IMR-90 (cell line): Measurements from ENCODE around the gene CAVIN1. TPM values are rescaled to one million over a fixed set of nuclear protein-coding genes. Genes with fewer than 3 reads are reported as not detected.

ENCODE experiments used
- ATAC-seq: fragments of 200-7000 bp; cut with Tn5 transposase; 2 replicates; pipeline ENCODE4 v1.9.1; 2020; ENCODE audit warnings: low read depth, mild to moderate bottlenecking, moderate library complexity
- BruUV-seq: library from RNA; stranded (reverse); fragments of 400-500 nt; replicated peaks from 2 replicates; lab custom pipeline; 2021; lab: Mats Ljungman, UMichigan
- CTCF ChIA-PET: fragments of 300-600 bp; formaldehyde crosslinking; extraction: SDS; loops from one replicate; lab custom pipeline; 2021; ENCODE audit warnings: antibody characterized with exemption; lab: Yijun Ruan, JAX
- POLR2A ChIA-PET: fragments of 300-600 bp; sonication (Branson Sonifier 250); formaldehyde crosslinking; loops from one replicate; lab custom pipeline; 2022; ENCODE audit warnings: antibody characterized with exemption; ENCODE audit not compliant: unreplicated experiment; lab: Charles Lee
- DNase-seq: peaks from one replicate; pipeline ENCODE4 v3.0.0; 2013
- H2AFZ ChIP-seq: replicated peaks from 2 replicates; pipeline ENCODE3; 2013; ENCODE audit warnings: low read length, mild to moderate bottlenecking; ENCODE audit not compliant: poor library complexity
- H2AK5ac ChIP-seq: 2 replicates; pipeline ENCODE4 v1.6.1; 2013; ENCODE audit warnings: low read depth, low read length, inconsistent platforms
- H2AK9ac ChIP-seq: replicated peaks from 2 replicates; pipeline ENCODE3; 2013; ENCODE audit warnings: mild to moderate bottlenecking, low read depth, low read length, moderate library complexity; ENCODE audit not compliant: poor library complexity
- H2BK120ac ChIP-seq: 2 replicates; pipeline ENCODE4 v1.6.1; 2013; ENCODE audit warnings: low read depth, low read length, inconsistent platforms
- H2BK15ac ChIP-seq: 3 replicates; pipeline ENCODE4 v1.6.1; 2013; ENCODE audit warnings: low read depth, low read length, inconsistent platforms
- H2BK20ac ChIP-seq: 2 replicates; pipeline ENCODE4 v1.6.1; 2013; ENCODE audit warnings: low read depth, mild to moderate bottlenecking, inconsistent platforms, low read length, moderate library complexity
- H2BK5ac ChIP-seq: 2 replicates; pipeline ENCODE4 v1.6.1; 2013; ENCODE audit warnings: mild to moderate bottlenecking, low read depth, low read length, inconsistent platforms; ENCODE audit not compliant: poor library complexity, severe bottlenecking
- H3K14ac ChIP-seq: replicated peaks from 2 replicates; pipeline ENCODE4 v1.6.1; 2013; ENCODE audit warnings: low read depth, low read length, inconsistent platforms
- H3K18ac ChIP-seq: 2 replicates; pipeline ENCODE4 v1.6.1; 2013; ENCODE audit warnings: low read depth, low read length, control low read depth
- H3K23ac ChIP-seq: 2 replicates; pipeline ENCODE4 v1.6.1; 2013; ENCODE audit warnings: low read depth, low read length, inconsistent platforms
- H3K27ac ChIP-seq: 2 replicates; pipeline ENCODE4 v1.5.1; 2013; ENCODE audit warnings: mild to moderate bottlenecking, control low read depth, low read length; ENCODE audit not compliant: insufficient read depth
- H3K27me3 ChIP-seq: 2 replicates; pipeline ENCODE4 v1.6.1; 2013; ENCODE audit warnings: low read length; ENCODE audit not compliant: control insufficient read depth, insufficient read depth
- H3K36me3 ChIP-seq: 2 replicates; pipeline ENCODE4 v1.6.1; 2013; ENCODE audit warnings: low read length, mixed read lengths; ENCODE audit not compliant: control insufficient read depth, insufficient read depth
- H3K4ac ChIP-seq: 2 replicates; pipeline ENCODE4 v1.6.1; 2013; ENCODE audit warnings: low read depth, low read length, inconsistent platforms
- H3K4me1 ChIP-seq: 2 replicates; pipeline ENCODE4 v1.6.1; 2013; ENCODE audit warnings: low read length, mixed read lengths; ENCODE audit not compliant: control insufficient read depth, insufficient read depth
- H3K4me2 ChIP-seq: 2 replicates; pipeline ENCODE4 v1.6.1; 2013; ENCODE audit warnings: low read depth, mild to moderate bottlenecking, control low read depth, low read length, moderate library complexity
- H3K4me3 ChIP-seq: 2 replicates; pipeline ENCODE4 v1.5.1; 2013; ENCODE audit warnings: low read depth, mild to moderate bottlenecking, control low read depth, low read length, moderate library complexity; ENCODE audit not compliant: insufficient read depth
- H3K56ac ChIP-seq: 2 replicates; pipeline ENCODE4 v1.6.1; 2013; ENCODE audit warnings: low read length, inconsistent platforms; ENCODE audit not compliant: insufficient read depth; ENCODE audit errors: extremely low read depth
- H3K79me1 ChIP-seq, 2 experiments: 2 replicates each; pipeline ENCODE4 v1.6.1; 2013; ENCODE audit warnings: low read length in 2 of 2, inconsistent platforms in 1 of 2, low read depth in 1 of 2
- H3K9ac ChIP-seq: 2 replicates; pipeline ENCODE4 v1.6.1; 2013; ENCODE audit warnings: low read depth, low read length, control low read depth
- H3K9me1 ChIP-seq: 2 replicates; pipeline ENCODE4 v1.6.1; 2013; ENCODE audit warnings: low read length, inconsistent platforms; ENCODE audit not compliant: insufficient read depth
- H3K9me3 ChIP-seq: 2 replicates; pipeline ENCODE4 v1.6.1; 2013; ENCODE audit warnings: low read length; ENCODE audit not compliant: control insufficient read depth, insufficient read depth
- H4K20me1 ChIP-seq: 2 replicates; pipeline ENCODE4 v1.6.1; 2013; ENCODE audit warnings: low read length, inconsistent platforms; ENCODE audit not compliant: insufficient read depth
- H4K5ac ChIP-seq: 2 replicates; pipeline ENCODE4 v1.6.1; 2013; ENCODE audit warnings: mild to moderate bottlenecking, low read depth, low read length, control low read depth
- H4K8ac ChIP-seq, 2 experiments: 2 replicates each; pipeline ENCODE4 v1.6.1; 2013; ENCODE audit warnings: low read depth in 2 of 2, low read length in 2 of 2, control low read depth in 1 of 2, inconsistent platforms in 1 of 2
- H4K91ac ChIP-seq: 2 replicates; pipeline ENCODE4 v1.6.1; 2013; ENCODE audit warnings: low read depth, low read length, inconsistent platforms; ENCODE audit not compliant: insufficient read depth
- CEBPB ChIP-seq: IDR thresholded peaks from 2 replicates; pipeline ENCODE4 v1.6.1; 2012; ENCODE audit warnings: low read depth, low read length, improper control_type of control experiment
- ELK1 ChIP-seq: fragments of 150-350 bp; IDR thresholded peaks from 2 replicates; pipeline ENCODE4 v1.6.1; 2016; ENCODE audit warnings: low read depth, mild to moderate bottlenecking, low read length, moderate library complexity, borderline replicate concordance
- MAFK ChIP-seq: IDR thresholded peaks from 2 replicates; pipeline ENCODE4 v1.6.1; 2012; ENCODE audit warnings: low read depth, low read length, improper control_type of control experiment
- MAZ ChIP-seq: IDR thresholded peaks from 2 replicates; pipeline ENCODE4 v1.6.1; 2012; ENCODE audit warnings: low read depth, mild to moderate bottlenecking, low read length, improper control_type of control experiment, moderate library complexity, borderline replicate concordance
- POLR2A ChIP-seq: IDR thresholded peaks from 2 replicates; pipeline ENCODE4 v1.6.1; 2012; ENCODE audit warnings: mild to moderate bottlenecking, low read depth, low read length
- RAD21 ChIP-seq: IDR thresholded peaks from 2 replicates; pipeline ENCODE4 v1.6.1; 2012; ENCODE audit warnings: low read length, improper control_type of control experiment
- RFX5 ChIP-seq: IDR thresholded peaks from 2 replicates; pipeline ENCODE4 v1.8.0; 2012; ENCODE audit warnings: low read depth, mild to moderate bottlenecking, low read length, moderate library complexity
- WGBS, 2 experiments: methylation state at CpG; one replicate each; pipeline versions ENCODE4 v1.1.5 to v1.1.7; 2013; ENCODE audit warnings: missing lambda C conversion rate in 2 of 2; ENCODE audit not compliant: insufficient read length in 1 of 2; ENCODE audit errors: extremely low coverage in 2 of 2; 5-methylcytosine and 5-hydroxymethylcytosine counted together
- dilution Hi-C: fragments of 300-500 bp; cut with HindIII; formaldehyde crosslinking; loops from one replicate; pipeline ENCODE4 v1.14.3; 2018; ENCODE audit warnings: low sequenced_read_pairs; ENCODE audit not compliant: unreplicated experiment
- in situ Hi-C: fragments of 300-500 bp; cut with MboI; formaldehyde crosslinking; loops from 3 replicates; pipeline ENCODE4 v1.14.3; 2019; ENCODE audit warnings: low sequenced_read_pairs, inconsistent platforms, mixed read lengths
- intact Hi-C: fragments of 100-400 bp; cut with micrococcal nuclease; formaldehyde crosslinking; loops from 2 replicates; pipeline ENCODE4 v1.10.0; 2022
- polyA plus RNA-seq, 3 experiments: library from polyadenylated mRNA; depleted of rRNA; stranded (reverse); fragments of >200 nt; gene quantifications; 2 replicates each; pipeline ENCODE4 v1.2.3, GENCODE V29; 2012; ENCODE audit warnings: low replicate concordance in 1 of 3
- total RNA-seq: library from RNA; depleted of rRNA; stranded (reverse); fragments of >200 nt; gene quantifications from 2 replicates; pipeline ENCODE4 v1.2.3, GENCODE V29; 2012
- TF ChIP-seq, protein P1 (sequence below): conservative IDR thresholded peaks from 2 replicates; pipeline ENCODE4 v1.5.1; 2012; ENCODE audit warnings: mild to moderate bottlenecking, low read depth, low read length, improper control_type of control experiment
- TF ChIP-seq, protein P2 (sequence below): fragments of 150-350 bp; IDR thresholded peaks from 2 replicates; pipeline ENCODE4 v1.6.1; 2017; ENCODE audit warnings: mild to moderate bottlenecking, antibody characterized with exemption, low read length, low read depth

Gene CAVIN1
- total and polyA plus RNA-seq, 2 of the 4 experiments (the other 2 are of a cell fraction) = 491 to 556 TPM

GRCh38 chr17:42463976-42464400, 40.9 kb upstream of the CAVIN1 start:
- H2BK20ac ChIP-seq = no peak overlapping the region
- no peak overlapping the region for H2BK5ac ChIP-seq
- no peak overlapping the region for H4K5ac ChIP-seq
- H4K8ac ChIP-seq = no peak overlapping the region
- no peak overlapping the region for H2AFZ ChIP-seq
- H3K27me3 ChIP-seq = no peaks in the 10 kb centered on the region
- peaks cover 5% of the 10 kb centered on the region for H3K36me3 ChIP-seq
- H3K18ac ChIP-seq = no peak overlapping the region
- no peak for ATAC-seq
- no peak overlapping the region for H2BK120ac ChIP-seq
- H3K9me3 ChIP-seq = no peaks in the 10 kb centered on the region
- no peak overlapping the region for H3K4me3 ChIP-seq
- H3K14ac ChIP-seq = 0 out of 2 replicates have a peak overlapping the region, but pooled peaks have one; percentile 22
- ChIA-PET POLR2A (no interaction called here), CTCF (no interaction called here)
- H3K79me1 ChIP-seq = peaks cover 12 to 52% of the 10 kb centered on the region in 2 experiments; a peak in 3 of 4 replicates
- no CpG with 5 or more reads among the region's 4 CpGs for WGBS, 2 experiments
- H3K4me2 ChIP-seq = no peak overlapping the region
- peaks cover 9% of the 10 kb centered on the region for H3K4me1 ChIP-seq
- dilution Hi-C loops = no loop called here
- H2AK9ac ChIP-seq = no peak overlapping the region
- H3K56ac ChIP-seq = no peak overlapping the region
- H3K27ac ChIP-seq = no peak overlapping the region
- H2BK15ac ChIP-seq = no peak overlapping the region
- H3K4ac ChIP-seq = no peak overlapping the region
- peaks cover 17% of the 10 kb centered on the region for H4K20me1 ChIP-seq
- 0 out of 2 replicates have a peak overlapping the region, but pooled peaks have one; percentile 8 for H2AK5ac ChIP-seq
- intact Hi-C loops = no loop called here
- TF ChIP-seq MAFK (no peak), ELK1 (no peak), MAZ (no peak), RAD21 (no peak), POLR2A (no peak), CEBPB (no peak), RFX5 (no peak)
- TF ChIP-seq, protein P1, sequence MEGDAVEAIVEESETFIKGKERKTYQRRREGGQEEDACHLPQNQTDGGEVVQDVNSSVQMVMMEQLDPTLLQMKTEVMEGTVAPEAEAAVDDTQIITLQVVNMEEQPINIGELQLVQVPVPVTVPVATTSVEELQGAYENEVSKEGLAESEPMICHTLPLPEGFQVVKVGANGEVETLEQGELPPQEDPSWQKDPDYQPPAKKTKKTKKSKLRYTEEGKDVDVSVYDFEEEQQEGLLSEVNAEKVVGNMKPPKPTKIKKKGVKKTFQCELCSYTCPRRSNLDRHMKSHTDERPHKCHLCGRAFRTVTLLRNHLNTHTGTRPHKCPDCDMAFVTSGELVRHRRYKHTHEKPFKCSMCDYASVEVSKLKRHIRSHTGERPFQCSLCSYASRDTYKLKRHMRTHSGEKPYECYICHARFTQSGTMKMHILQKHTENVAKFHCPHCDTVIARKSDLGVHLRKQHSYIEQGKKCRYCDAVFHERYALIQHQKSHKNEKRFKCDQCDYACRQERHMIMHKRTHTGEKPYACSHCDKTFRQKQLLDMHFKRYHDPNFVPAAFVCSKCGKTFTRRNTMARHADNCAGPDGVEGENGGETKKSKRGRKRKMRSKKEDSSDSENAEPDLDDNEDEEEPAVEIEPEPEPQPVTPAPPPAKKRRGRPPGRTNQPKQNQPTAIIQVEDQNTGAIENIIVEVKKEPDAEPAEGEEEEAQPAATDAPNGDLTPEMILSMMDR = no peak
- TF ChIP-seq, protein P2, sequence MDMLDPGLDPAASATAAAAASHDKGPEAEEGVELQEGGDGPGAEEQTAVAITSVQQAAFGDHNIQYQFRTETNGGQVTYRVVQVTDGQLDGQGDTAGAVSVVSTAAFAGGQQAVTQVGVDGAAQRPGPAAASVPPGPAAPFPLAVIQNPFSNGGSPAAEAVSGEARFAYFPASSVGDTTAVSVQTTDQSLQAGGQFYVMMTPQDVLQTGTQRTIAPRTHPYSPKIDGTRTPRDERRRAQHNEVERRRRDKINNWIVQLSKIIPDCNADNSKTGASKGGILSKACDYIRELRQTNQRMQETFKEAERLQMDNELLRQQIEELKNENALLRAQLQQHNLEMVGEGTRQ = no peak
- in situ Hi-C loops = no loop called here
- no TSS peak for BruUV-seq
- H3K9me1 ChIP-seq = peaks cover 13% of the 10 kb centered on the region
- H4K91ac ChIP-seq = no peak overlapping the region
- DNase-seq = no peak
- no peak overlapping the region for H3K9ac ChIP-seq
- no peak overlapping the region for H3K23ac ChIP-seq
